ENCODE results near the gene PUS7.

GRCh38 chr7:105429746-105430612, 92.1 kb downstream of the PUS7 start:
- TF ChIP-seq CTCF (optimal IDR thresholded peaks at IDR 0.05 in 1 of 3, IDR thresholded peaks at IDR 0.05 in 1 of 3, conservative IDR thresholded peaks at IDR 0.05 in 1 of 3; ENCODE audit: extremely low read depth in 1 of 3, insufficient read depth in 2 of 3, low read length in 3 of 3): peak; percentile 29 to 58 (median 54)
- no peak for TF ChIP-seq EZH2 (IDR thresholded peaks at IDR 0.05; ENCODE audit: low read length)

Measured in keratinocyte (primary cell).